Raji (cell line): ENCODE measurements around the gene GSPT1.

Experiments used
- POLR2A ChIP-seq: IDR thresholded peaks from 2 replicates; pipeline ENCODE4 v1.6.1; 2011; ENCODE audit warnings: low read depth, low read length, control low read depth; ENCODE audit not compliant: insufficient read depth

Gene GSPT1

GRCh38 chr16:11913425-11914079 is 2.2 kb downstream of the GSPT1 start:
- TF ChIP-seq POLR2A = no peak

- no peak for TF ChIP-seq POLR2A
These were observed 5.9 kb downstream of the GSPT1 start for GRCh38 chr16:11909653-11910545.

GRCh38 chr16:11907160-11907970 is 8.4 kb downstream of the GSPT1 start:
- no peak for TF ChIP-seq POLR2A

- no peak for TF ChIP-seq POLR2A
These were observed 11.8 kb downstream of the GSPT1 start for GRCh38 chr16:11903906-11904305.

- TF ChIP-seq POLR2A = no peak
These were observed 14.7 kb downstream of the GSPT1 start for GRCh38 chr16:11901091-11901490.

DNA sequence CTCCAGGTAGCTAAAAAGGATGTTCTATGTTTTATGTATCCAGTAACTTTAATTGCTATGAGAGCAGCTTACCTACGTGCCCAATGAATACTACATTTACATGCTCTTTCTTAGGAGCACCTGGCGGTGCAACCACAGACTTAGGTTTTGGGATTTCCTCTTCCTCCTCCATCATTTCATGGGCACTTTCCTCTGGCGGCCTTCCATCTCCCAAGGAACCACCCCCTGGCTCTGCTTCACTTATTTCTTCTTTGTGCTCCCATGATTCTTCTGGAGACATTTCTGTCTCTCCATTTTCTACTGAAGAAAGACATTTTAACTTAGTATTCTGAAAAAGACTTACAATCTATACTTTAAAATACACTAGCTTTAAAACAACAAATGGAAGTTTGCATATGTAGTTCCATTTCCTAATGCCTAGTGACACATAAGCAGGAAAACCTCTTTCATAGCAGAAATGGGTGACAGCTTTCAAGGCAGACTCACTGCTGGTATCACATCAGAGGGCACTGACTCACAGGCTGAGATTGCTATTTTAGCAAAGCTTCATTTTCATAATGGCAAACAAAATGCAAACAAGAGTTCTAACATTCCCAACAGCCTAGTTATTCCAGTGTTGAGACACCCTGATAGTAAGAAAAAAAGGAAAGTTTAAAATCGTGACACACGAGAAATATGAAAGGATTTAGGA is 19.1 kb downstream of the GSPT1 start:
- no peak for TF ChIP-seq POLR2A

DNA sequence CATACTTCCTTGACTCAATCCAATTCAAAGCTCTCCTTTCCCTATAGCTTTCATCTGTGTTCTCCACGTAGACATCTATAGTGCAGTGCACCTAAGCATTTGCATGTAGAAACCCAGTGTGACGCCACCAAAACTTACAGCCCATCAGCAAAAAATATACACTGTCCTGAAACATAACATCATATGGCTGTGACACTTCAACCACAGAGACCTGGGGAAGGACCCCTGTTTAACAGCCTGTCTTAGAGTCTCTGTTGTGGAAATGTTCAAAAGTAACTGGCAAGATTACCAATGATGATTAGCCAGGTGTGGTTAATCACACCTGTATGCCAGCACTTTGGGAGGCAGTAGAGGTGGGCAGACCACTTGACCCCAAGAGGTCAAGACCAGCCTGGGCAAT is 22.2 kb downstream of the GSPT1 start:
- TF ChIP-seq POLR2A = no peak

DNA sequence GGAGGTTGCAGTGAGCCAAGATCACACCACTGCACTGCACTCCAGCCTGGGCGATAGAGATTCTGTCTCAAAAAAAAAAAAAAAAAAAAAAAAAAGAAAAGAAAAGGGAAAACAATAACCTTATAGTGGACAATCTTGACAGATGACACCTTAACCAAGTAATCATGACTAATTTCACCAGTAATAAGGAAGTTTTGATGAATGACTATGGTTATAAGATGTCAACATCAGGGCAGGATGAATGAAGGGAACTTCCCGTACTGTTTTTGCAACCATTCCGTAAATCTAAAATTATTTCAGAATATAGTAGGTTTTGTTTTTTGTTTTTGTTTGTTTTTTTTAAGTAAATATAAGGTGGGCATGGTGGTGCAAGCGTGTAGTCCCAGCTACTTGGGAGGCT is 23.0 kb downstream of the GSPT1 start:
- no peak for TF ChIP-seq POLR2A

- TF ChIP-seq POLR2A = no peak
These were observed 25.4 kb downstream of the GSPT1 start for GRCh38 chr16:11890231-11890965.

DNA sequence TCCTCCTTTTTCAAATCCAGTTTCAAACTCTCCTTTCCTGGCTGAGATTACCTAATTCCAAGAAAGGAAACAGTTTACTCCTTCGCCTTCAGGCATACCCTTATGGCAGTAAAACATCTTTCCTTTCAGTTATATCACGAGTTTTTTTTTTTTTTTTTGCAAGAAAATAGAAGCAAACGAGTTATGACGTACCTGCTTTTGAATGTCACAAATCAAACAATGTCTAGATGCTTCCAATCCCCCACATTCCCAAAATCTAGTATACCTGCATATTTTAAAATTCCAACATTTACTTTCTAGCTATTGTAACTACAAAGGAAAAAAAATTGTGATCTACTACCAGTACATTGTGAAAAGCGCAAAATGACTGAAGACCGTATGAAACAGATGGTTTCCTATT is 28.9 kb downstream of the GSPT1 start:
- TF ChIP-seq POLR2A = no peak

DNA sequence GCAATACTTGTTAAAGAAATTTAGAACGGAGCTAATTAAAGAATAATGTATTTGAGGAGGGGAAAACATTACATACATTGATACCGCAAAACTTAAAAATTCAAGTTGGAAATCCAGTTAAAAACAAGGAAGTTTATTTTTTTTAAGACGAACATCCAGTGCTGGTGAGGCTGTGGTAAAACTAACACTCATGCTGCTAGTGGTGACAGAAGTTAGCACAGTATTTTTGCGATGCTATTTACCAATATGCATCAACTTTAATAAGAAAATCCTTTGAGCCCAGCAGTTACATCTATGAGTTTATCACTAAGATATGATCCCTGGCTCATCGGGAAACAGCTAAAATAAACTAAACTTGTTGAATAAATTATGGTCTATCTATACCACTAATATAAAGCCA is 31.7 kb downstream of the GSPT1 start:
- TF ChIP-seq POLR2A = no peak

- TF ChIP-seq POLR2A = no peak
These were observed 35.7 kb downstream of the GSPT1 start for GRCh38 chr16:11880007-11880406.

DNA sequence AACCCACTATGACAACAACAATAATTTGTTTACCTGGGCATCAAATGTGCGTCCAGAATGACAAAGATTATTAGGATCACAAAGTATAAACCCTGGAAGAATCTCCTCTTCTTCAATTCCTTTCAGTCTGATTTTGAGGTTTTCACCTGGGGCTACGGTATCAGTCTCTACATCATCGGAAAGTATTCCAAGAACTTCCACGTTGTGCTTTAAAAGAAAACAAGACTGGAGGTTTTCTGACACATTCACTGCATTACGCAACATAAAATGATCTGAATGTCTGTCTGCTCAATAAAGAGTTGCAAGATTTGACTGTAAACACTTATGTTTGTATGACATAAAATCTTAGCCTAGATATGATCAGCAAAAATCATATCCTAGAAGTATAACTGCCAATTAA is 38.4 kb downstream of the GSPT1 start:
- no peak for TF ChIP-seq POLR2A

DNA sequence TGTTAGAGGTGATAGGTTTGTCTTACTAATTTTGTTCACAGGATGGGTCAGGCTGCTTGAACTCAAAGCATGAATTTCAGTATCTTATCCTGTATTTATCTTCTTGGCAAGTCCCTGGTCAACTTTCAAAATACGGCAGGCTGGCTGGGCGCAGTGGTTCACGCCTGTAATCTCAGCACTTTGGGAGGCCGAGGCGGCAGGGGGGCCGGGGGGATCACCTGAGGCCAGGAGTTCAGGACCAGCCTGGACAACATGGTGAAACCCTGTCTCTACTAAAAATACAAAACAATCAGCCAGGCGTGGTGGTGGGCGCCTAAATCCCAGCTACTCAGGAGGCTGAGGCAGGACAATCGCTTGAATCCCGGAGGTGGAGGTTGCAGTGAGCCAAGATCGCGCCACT is 39.5 kb downstream of the GSPT1 start:
- TF ChIP-seq POLR2A = no peak

DNA sequence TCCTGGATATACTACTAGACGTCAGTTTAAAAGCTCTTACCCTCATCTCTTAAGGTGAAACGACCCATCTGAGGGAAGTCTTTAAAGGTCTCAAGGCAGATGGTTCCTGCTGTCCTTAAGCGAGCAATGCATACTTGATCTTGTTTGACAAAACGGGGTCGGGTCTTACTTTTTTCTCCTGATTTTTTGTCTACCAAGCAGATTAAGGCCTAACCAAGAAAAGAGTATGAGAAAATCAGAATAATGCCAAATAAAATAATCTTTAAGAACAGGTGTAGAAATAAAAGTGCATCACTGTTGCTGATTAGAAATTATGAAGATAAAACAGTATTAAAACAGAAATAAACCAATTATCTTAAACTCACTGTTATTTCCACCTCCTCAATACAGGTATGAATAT is 40.0 kb downstream of the GSPT1 start:
- no peak for TF ChIP-seq POLR2A

DNA sequence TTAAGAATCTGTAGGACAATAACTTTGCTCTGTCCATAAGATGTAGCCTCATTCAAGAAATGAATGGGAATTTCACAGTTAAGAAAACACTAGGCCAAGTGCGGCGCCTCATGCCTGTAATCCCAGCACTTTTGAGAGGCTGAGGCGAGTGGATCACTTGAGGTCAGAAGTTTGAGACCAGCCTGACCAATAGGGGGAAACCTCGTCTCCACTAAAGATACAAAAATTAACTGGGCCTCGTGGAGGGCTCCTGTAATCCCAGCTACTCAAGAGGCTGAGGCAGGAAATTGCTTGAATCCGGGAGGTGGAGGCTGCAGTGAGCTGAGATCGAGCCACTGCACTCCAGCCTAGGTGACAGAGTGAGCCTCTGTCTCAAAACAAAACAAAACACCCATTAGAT is 44.6 kb downstream of the GSPT1 start:
- TF ChIP-seq POLR2A = no peak
